Effector memory CD4-positive, alpha-beta T cell (primary cell): ENCODE measurements around the gene GPBAR1.

Experiments
- DNase-seq, 3 donors: peaks; one replicate each; pipeline ENCODE4 v3.0.0-alpha.2; 2020
- H3K27ac ChIP-seq: 2 replicates; pipeline ENCODE4 v1.7.0; 2013; ENCODE audit warnings: mild to moderate bottlenecking, low read length, moderate library complexity; ENCODE audit not compliant: insufficient read depth, poor library complexity, severe bottlenecking
- H3K27me3 ChIP-seq: replicated peaks from 2 replicates; pipeline ENCODE4 v1.7.0; 2013; ENCODE audit warnings: mild to moderate bottlenecking, low read length; ENCODE audit not compliant: insufficient read depth, control insufficient read depth, poor library complexity, severe bottlenecking
- H3K36me3 ChIP-seq: 2 replicates; pipeline ENCODE4 v1.7.0; 2013; ENCODE audit warnings: mild to moderate bottlenecking, low read length, moderate library complexity; ENCODE audit not compliant: control insufficient read depth, insufficient read depth
- H3K4me1 ChIP-seq: 2 replicates; pipeline ENCODE4 v1.7.0; 2013; ENCODE audit warnings: low read length, mild to moderate bottlenecking; ENCODE audit not compliant: control insufficient read depth, insufficient read depth, poor library complexity, severe bottlenecking
- H3K4me3 ChIP-seq: 2 replicates; pipeline ENCODE4 v1.7.0; 2013; ENCODE audit warnings: low read length, low read depth, mild to moderate bottlenecking; ENCODE audit not compliant: insufficient read depth, poor library complexity, severe bottlenecking
- H3K9me3 ChIP-seq: 2 replicates; pipeline ENCODE4 v1.7.0; 2013; ENCODE audit warnings: mild to moderate bottlenecking, low read length, moderate library complexity; ENCODE audit not compliant: control insufficient read depth

GPBAR1 gene

DNA sequence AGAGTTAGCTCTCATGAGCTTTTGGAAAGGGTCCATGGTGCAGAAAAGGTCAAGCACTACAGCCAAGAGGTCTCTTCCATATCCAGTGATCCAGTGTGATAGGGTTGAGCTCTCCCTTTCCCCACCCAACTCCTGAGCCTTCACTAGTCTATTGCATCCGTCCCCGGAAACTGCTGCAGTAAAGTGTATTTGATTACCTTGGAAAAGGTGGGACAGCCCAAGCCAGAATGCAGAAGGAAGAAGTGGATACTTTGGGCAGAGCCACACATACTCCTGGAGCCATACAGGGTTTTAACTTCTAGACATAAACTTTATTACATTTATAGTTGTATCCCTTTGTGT, 13.1 kb downstream of the GPBAR1 start:
- no peak for DNase-seq
- no peak overlapping the region for H3K27ac ChIP-seq
- peaks cover 54% of the 10 kb centered on the region for H3K36me3 ChIP-seq

DNA sequence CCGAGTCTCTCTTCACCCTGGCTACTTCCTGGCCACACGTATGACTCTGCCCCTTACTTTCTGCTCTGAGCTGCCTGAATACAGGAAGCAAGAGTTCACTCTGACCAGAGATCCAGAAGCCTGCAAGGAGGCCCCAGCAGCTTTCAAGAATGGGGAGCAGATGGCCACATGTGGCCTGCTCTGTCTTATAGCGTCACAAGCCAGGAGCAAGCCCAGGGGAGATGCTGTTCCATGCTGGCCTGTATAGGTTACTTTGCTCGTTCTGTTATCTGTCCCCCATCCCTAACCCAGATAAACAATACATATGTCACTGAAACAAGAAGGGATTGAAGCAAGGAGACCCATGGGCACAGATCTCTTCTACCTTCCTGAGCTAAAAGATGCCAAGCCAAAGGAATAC, 13.8 kb downstream of the GPBAR1 start:
- H3K4me3 ChIP-seq: no peak overlapping the region
- no peaks in the 10 kb centered on the region for H3K27me3 ChIP-seq
- DNase-seq: no peak
- H3K4me1 ChIP-seq: peaks cover 22% of the 10 kb centered on the region
- H3K36me3 ChIP-seq: peaks cover 61% of the 10 kb centered on the region
- H3K9me3 ChIP-seq: no peaks in the 10 kb centered on the region
- H3K27ac ChIP-seq: no peak overlapping the region

More for the DNA sequence above, 13.1 kb downstream of the GPBAR1 start:
- H3K4me1 ChIP-seq: peaks cover 28% of the 10 kb centered on the region
- H3K27me3 ChIP-seq: no peaks in the 10 kb centered on the region
- no peak overlapping the region for H3K4me3 ChIP-seq
- no peaks in the 10 kb centered on the region for H3K9me3 ChIP-seq

DNA sequence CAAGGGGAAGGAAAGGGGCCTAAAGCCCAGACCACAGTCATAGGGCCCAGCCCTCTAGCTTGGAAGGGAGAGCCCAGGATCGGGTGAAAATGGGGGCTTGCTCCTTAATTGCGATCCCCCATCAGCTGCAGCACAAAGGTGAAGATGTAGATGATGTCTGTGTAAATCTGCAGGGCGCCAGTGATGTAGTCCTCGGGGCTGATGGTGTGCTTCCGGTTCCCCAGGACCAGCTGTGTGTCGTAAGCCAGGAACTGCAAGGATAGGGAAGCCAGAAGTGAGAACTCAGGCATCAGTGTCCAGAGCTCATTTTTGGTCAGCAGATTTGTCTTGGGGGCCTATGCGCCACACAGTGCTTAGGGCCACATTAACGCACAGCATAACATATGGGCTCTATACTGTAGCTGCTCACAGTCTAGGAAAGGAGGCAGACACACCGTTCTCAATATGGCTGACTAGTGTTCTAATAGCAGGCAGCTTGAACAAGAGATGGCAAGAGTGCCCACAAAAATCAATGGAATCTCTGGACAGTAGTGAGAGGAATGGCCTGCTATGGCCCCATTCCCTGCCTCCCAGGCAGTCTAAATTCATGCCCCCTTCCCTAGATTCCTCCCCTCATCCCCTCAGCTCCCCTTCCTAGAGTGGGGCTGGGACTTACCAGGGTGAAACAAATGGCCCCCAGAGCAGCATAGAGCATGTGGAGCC, 14.7 kb downstream of the GPBAR1 start:
- peaks cover 22% of the 10 kb centered on the region for H3K4me1 ChIP-seq
- H3K36me3 ChIP-seq: peaks cover 71% of the 10 kb centered on the region
- no peaks in the 10 kb centered on the region for H3K27me3 ChIP-seq
- no peak overlapping the region for H3K4me3 ChIP-seq
- H3K27ac ChIP-seq: no peak overlapping the region
- no peaks in the 10 kb centered on the region for H3K9me3 ChIP-seq
- DNase-seq: no peak

DNA sequence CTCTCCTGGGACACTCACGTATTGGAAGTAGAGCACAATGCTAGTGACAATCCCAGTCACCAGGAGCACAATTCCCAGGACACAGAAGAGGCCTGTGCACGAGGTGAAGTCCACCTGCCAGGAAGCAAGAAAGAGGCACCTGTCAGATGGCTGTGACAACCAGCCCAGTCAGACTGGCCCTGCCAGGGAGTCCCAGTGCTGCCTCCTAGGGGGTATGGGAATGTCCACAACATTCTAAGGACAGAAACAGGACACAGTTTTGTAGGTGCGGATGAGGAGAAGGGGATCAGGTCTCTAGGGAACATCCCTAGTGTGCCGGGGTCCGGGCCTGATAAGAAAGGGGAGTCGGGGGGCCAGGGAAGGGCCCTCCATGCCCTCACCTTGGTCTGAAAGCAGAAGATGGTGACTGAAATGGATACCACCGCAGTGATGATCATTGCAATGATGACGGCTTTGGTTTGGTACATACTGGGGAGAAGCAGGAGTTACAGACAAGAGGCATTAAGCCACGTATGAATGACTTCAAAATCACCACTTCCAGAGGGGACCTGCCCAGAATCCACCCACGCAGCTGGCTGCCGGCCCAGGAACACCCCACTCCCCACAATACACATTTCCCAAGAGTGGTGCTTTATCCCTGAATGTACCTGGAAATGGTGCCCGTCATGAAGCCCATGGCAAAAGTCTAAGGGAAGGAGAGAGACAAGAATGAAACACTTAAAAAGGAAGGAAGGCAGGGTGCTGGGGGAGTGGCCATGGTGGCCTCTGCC, 16.4 kb downstream of the GPBAR1 start:
- Histone ChIP-seq H3K27ac (peak overlapping the region; percentile 31), H3K27me3 (no peaks in the 10 kb centered on the region), H3K4me3 (no peak overlapping the region), H3K9me3 (no peaks in the 10 kb centered on the region), H3K36me3 (peaks cover 86% of the 10 kb centered on the region), H3K4me1 (peaks cover 8% of the 10 kb centered on the region)
- no peak for DNase-seq

DNA sequence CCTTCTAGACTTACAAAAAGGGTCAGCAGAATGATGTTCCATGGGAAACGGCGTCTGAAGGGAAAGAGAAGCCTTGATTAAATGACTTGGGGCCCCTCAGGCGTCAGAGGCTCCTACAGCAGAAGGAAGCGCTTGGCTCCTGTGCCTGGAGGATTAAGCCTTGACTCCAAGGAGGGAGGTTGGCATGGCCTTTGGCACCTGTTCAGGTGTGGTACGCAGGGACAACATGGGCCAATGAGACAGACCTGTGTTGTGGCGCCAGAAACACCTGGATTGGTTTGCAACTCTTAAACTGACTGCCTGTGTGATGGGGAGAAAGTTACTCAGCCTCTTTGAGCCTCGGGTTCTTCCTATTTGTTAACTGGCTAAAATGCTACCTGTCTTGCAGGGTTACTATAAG, 17.1 kb downstream of the GPBAR1 start:
- Histone ChIP-seq H3K4me1 (peaks cover 5% of the 10 kb centered on the region), H3K27ac (no peak overlapping the region), H3K36me3 (peaks cover 92% of the 10 kb centered on the region), H3K27me3 (no peaks in the 10 kb centered on the region), H3K4me3 (no peak overlapping the region), H3K9me3 (no peaks in the 10 kb centered on the region)
- no peak for DNase-seq

DNA sequence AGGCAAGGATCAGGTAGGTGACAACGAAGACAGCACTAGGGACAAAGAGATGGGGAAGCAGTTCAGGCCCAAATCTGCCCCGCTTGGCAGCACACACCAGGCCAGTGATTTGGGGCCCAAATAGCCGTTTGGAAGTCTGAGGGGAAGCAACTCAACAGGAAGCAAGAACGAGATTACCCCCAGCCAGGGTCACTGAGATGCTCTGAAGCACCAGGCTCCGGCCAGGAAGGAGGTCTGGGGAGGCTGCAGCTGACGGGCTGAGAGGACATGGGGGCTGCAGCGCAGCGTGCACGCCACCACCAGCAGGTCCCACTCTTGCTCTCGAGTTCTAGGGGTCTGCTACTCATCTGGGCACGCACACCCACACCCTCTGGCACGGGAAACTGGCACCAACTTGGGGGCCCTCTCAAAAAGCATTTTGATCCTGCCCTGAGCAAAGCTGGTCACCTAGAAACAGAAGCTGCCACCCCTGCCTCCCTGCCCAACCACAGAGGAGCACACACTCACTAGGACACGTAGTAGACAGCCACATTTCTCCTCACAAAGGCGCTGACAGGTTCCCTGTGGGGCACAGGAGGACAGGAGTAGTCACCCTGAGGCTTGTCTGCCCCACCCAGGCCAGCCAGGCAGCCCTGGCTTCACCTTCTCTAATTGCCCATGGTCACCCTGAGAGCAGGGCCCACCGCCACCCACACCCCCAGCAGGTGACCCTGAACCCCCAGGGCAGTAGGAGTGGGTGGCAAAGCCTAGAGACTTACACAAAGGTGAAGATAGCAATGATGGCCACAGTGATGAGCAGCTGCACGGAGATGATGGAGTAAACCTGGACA, 17.9 kb downstream of the GPBAR1 start:
- no peak for DNase-seq
- H3K36me3 ChIP-seq: peaks cover 91% of the 10 kb centered on the region
- peaks cover 11% of the 10 kb centered on the region for H3K4me1 ChIP-seq
- no peaks in the 10 kb centered on the region for H3K27me3 ChIP-seq
- peak overlapping the region; percentile 26 for H3K27ac ChIP-seq
- no peak overlapping the region for H3K4me3 ChIP-seq
- no peaks in the 10 kb centered on the region for H3K9me3 ChIP-seq

DNA sequence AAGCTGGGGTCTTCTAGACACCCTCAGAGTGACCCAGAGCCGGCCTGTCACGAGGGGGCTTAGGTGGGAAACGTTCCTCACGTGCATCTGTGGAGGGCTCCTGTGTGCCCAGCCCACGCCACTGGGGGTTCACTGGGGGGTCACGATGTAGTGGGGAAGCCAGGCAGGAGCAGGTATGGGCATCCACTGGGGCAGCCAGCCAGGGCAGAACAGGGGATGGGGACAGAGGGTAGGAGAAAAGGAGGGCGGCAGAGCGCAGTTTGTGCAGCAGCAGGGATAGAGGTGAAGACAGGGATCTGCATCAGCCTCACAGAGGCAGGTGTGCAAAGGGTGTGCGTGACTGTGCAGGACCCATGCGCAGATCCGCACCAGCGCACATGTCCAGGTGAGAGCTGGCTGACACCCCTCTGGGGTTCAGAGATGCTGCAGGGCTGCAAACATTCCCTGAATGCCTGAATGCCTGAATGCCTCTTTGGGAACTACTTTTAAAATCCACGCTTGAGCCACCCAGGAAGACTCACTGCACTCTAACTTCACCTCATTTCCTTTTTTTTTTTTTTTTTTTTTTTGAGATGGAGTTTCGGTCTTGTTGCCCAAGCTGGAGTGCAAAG, 19.6 kb downstream of the GPBAR1 start:
- Histone ChIP-seq H3K4me3 (no peak overlapping the region), H3K4me1 (peaks cover 26% of the 10 kb centered on the region), H3K27ac (peak overlapping the region; percentile 31), H3K9me3 (no peaks in the 10 kb centered on the region), H3K27me3 (no peaks in the 10 kb centered on the region), H3K36me3 (peaks cover 74% of the 10 kb centered on the region)
- DNase-seq: no peak

DNA sequence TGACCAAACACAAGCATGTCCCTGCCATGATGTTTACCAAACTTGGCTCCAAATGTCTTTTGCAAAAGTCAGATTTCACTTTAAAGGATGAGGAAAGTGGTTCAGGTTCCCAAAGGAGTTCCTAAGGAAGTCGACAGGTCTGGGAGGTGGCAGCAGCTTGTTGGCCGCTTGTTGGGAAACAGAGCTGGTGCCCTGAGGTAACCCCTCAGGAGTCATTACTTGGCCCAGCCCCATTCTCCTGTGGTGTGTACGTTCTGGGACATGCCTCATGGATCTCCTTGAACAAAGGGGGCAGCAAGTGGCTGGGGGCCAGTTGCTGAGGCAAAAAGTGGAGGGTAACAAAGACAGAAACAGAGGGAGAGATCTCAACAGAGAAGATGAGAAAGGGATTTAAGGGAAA, 20.6 kb downstream of the GPBAR1 start:
- Histone ChIP-seq H3K4me3 (no peak overlapping the region), H3K4me1 (peaks cover 37% of the 10 kb centered on the region), H3K36me3 (peaks cover 64% of the 10 kb centered on the region), H3K27ac (peak overlapping the region; percentile 33), H3K27me3 (no peaks in the 10 kb centered on the region), H3K9me3 (no peaks in the 10 kb centered on the region)
- no peak for DNase-seq

DNA sequence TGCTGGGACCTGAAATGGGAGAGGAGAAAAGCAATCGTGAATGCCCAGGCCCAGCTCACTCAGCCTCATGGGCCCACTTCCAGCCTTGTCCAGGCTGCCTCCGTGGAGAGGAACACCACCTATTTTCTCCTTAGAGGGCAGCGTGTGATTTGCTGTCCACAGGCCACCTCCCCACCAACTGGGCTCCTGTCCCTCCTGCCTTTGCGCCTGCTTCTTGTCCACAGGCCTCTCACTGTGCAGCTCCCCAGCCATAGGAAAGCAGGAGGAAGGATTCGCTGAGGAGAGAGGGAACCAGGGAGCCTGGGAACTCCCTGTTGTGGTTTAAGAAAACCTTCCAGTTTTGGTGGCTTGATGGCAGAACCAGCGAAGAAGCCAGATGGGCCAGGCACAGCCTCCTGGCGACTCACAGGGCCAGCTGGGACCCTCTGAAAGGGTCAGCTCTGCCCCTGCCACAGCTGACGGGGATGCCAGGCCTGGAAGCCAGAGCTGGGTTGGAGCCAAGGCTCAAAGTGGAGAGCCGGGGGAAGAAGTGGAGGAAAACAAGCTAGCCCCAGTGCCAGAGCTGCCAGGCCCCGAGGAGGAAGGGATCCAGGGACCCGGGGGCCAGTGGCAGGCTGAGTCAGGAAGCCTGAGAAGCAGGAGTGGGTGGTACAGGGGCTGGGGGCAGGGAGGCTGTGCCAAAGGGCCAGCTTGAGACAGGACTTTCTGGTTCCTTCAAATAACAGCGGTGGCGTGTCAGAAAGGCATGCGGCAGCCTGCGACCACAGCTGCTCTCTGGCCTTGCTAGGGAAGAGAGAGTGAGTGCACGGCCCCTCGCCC, 21.6 kb downstream of the GPBAR1 start:
- H3K27ac ChIP-seq: peak overlapping the region; percentile 99
- H3K27me3 ChIP-seq: no peaks in the 10 kb centered on the region
- H3K4me3 ChIP-seq: no peak overlapping the region
- DNase-seq: no peak
- no peaks in the 10 kb centered on the region for H3K9me3 ChIP-seq
- peaks cover 44% of the 10 kb centered on the region for H3K4me1 ChIP-seq
- H3K36me3 ChIP-seq: peaks cover 54% of the 10 kb centered on the region
